Subcutaneous abdominal adipose tissue (tissue), 5 donors: Measurements from ENCODE around the gene HBA2.
"Not testable (repeated sequence)": the region's sequence is repeated elsewhere in the genome, so short reads cannot be mapped to it uniquely, and the experiment has no call there.

Experiments
- H3K27ac ChIP-seq: one replicate; pipeline ENCODE4 v1.7.0; 2013; ENCODE audit warnings: low read depth, mild to moderate bottlenecking, inconsistent platforms, low read length, moderate library complexity
- H3K27me3 ChIP-seq, 5 donors: one replicate each; pipeline ENCODE4 v1.7.0; 2013; ENCODE audit warnings: low read length in 5 of 5, inconsistent platforms in 1 of 5; ENCODE audit not compliant: control insufficient read depth in 5 of 5, insufficient read depth in 4 of 5
- H3K36me3 ChIP-seq, 5 donors: one replicate each; pipeline ENCODE4 v1.7.0; 2013; ENCODE audit warnings: low read length in 5 of 5; ENCODE audit not compliant: control insufficient read depth in 5 of 5, insufficient read depth in 5 of 5
- H3K4me1 ChIP-seq, 5 donors: one replicate each; pipeline ENCODE4 v1.7.0; 2013; ENCODE audit warnings: low read length in 5 of 5, mild to moderate bottlenecking in 3 of 5, moderate library complexity in 1 of 5; ENCODE audit not compliant: control insufficient read depth in 5 of 5, insufficient read depth in 5 of 5
- H3K4me3 ChIP-seq, 5 donors: one replicate each; pipeline ENCODE4 v1.7.0; 2013; ENCODE audit warnings: low read length in 5 of 5, low read depth in 1 of 5
- H3K9ac ChIP-seq, 5 donors: one replicate each; pipeline ENCODE4 v1.7.0; 2013; ENCODE audit warnings: low read length in 5 of 5, mild to moderate bottlenecking in 4 of 5, moderate library complexity in 3 of 5
- H3K9me3 ChIP-seq, 5 donors: one replicate each; pipeline ENCODE4 v1.7.0; 2013; ENCODE audit warnings: low read length in 5 of 5; ENCODE audit not compliant: control insufficient read depth in 5 of 5
- donor health status: healthy.
- donor health status: healthy.
- donor health status: healthy.
- donor health status: healthy.
- donor health status: healthy.

Gene HBA2

DNA sequence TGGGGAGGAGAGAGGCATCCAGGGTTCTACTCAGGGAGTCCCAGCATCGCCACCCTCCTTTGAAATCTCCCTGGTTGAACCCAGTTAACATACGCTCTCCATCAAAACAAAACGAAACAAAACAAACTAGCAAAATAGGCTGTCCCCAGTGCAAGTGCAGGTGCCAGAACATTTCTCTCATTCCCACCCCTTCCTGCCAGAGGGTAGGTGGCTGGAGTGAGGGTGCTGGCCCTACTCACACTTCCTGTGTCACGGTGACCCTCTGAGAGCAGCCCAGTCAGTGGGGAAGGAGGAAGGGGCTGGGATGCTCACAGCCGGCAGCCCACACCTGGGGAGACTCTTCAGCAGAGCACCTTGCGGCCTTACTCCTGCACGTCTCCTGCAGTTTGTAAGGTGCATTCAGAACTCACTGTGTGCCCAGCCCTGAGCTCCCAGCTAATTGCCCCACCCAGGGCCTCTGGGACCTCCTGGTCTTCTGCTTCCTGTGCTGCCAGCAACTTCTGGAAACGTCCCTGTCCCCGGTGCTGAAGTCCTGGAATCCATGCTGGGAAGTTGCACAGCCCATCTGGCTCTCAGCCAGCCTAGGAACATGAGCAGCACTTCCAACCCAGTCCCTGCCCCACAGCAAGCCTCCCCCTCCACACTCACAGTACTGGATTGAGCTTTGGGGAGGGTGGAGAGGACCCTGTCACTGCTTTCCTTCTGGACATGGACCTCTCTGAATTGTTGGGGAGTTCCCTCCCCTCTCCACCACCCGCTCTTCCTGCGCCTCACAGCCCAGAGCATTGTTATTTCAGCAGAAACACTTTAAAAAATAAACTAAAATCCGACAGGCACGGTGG lies 1.5 kb downstream of the HBA2 start:
- not testable (repeated sequence) for H3K9me3 ChIP-seq, H3K4me3 ChIP-seq, H3K27ac ChIP-seq, H3K36me3 ChIP-seq, H3K4me1 ChIP-seq, H3K9ac ChIP-seq
- H3K27me3 ChIP-seq, result peaks cover 22 to 31% (median 27%) of the 10 kb centered on the region in 5 donors

GRCh38 chr16:175011-175949 lies 2.6 kb downstream of the HBA2 start:
- Histone ChIP-seq H3K36me3 (no peaks in the 10 kb centered on the region), H3K27me3 (peaks cover 31 to 43% (median 31%) of the 10 kb centered on the region in 5 donors), H3K9ac (no peak overlapping the region), H3K4me1 (peaks cover 0 to 5% (median 0%) of the 10 kb centered on the region in 5 donors), H3K27ac (no peak overlapping the region), H3K9me3 (no peaks in the 10 kb centered on the region), H3K4me3 (no peak overlapping the region)

GRCh38 chr16:176006-176405 lies 3.3 kb downstream of the HBA2 start:
- H3K9me3 ChIP-seq, H3K9ac ChIP-seq, H3K27ac ChIP-seq, H3K36me3 ChIP-seq, H3K4me3 ChIP-seq: not testable (repeated sequence)
- H3K4me1 ChIP-seq, result peaks cover 0 to 13% (median 7%) of the 10 kb centered on the region in 5 donors
- H3K27me3 ChIP-seq, result peaks cover 29 to 45% (median 33%) of the 10 kb centered on the region in 5 donors

- H3K9me3 ChIP-seq, H3K27ac ChIP-seq, H3K9ac ChIP-seq, H3K4me3 ChIP-seq, H3K36me3 ChIP-seq: not testable (repeated sequence)
- H3K4me1 ChIP-seq, result peaks cover 0 to 20% (median 13%) of the 10 kb centered on the region in 5 donors
- H3K27me3 ChIP-seq, result peaks cover 29 to 41% (median 34%) of the 10 kb centered on the region in 5 donors
Measured at GRCh38 chr16:176477-177382, 4.1 kb downstream of the HBA2 start, which contains the start of gene HBA1. Gene HBA1 (plus strand): TSS chr16:176680. CDS start chr16:176717, 37 bp downstream.

- Histone ChIP-seq H3K9ac (no peak overlapping the region), H3K4me1 (peaks cover 0 to 21% (median 13%) of the 10 kb centered on the region in 5 donors), H3K9me3 (no peaks in the 10 kb centered on the region), H3K27ac (no peak overlapping the region), H3K27me3 (peaks cover 27 to 40% (median 34%) of the 10 kb centered on the region in 5 donors), H3K4me3 (no peak overlapping the region), H3K36me3 (no peaks in the 10 kb centered on the region)
Measured at GRCh38 chr16:177394-177822, 4.7 kb downstream of the HBA2 start.

- H3K9ac ChIP-seq, result no peak overlapping the region
- no peak overlapping the region for H3K27ac ChIP-seq
- no peak overlapping the region for H3K4me3 ChIP-seq
- peaks cover 27 to 40% (median 34%) of the 10 kb centered on the region in 5 donors for H3K27me3 ChIP-seq
- H3K4me1 ChIP-seq, result peaks cover 0 to 21% (median 13%) of the 10 kb centered on the region in 5 donors
- no peaks in the 10 kb centered on the region for H3K36me3 ChIP-seq
- no peaks in the 10 kb centered on the region for H3K9me3 ChIP-seq
Measured at GRCh38 chr16:177981-178667, 5.4 kb downstream of the HBA2 start.

GRCh38 chr16:178668-179015 lies 6.0 kb downstream of the HBA2 start:
- H3K27ac ChIP-seq, result no peak overlapping the region
- peaks cover 27 to 40% (median 34%) of the 10 kb centered on the region in 5 donors for H3K27me3 ChIP-seq
- no peaks in the 10 kb centered on the region for H3K9me3 ChIP-seq
- peaks cover 0 to 21% (median 13%) of the 10 kb centered on the region in 5 donors for H3K4me1 ChIP-seq
- H3K36me3 ChIP-seq, result no peaks in the 10 kb centered on the region
- no peak overlapping the region for H3K4me3 ChIP-seq
- H3K9ac ChIP-seq, result no peak overlapping the region

DNA sequence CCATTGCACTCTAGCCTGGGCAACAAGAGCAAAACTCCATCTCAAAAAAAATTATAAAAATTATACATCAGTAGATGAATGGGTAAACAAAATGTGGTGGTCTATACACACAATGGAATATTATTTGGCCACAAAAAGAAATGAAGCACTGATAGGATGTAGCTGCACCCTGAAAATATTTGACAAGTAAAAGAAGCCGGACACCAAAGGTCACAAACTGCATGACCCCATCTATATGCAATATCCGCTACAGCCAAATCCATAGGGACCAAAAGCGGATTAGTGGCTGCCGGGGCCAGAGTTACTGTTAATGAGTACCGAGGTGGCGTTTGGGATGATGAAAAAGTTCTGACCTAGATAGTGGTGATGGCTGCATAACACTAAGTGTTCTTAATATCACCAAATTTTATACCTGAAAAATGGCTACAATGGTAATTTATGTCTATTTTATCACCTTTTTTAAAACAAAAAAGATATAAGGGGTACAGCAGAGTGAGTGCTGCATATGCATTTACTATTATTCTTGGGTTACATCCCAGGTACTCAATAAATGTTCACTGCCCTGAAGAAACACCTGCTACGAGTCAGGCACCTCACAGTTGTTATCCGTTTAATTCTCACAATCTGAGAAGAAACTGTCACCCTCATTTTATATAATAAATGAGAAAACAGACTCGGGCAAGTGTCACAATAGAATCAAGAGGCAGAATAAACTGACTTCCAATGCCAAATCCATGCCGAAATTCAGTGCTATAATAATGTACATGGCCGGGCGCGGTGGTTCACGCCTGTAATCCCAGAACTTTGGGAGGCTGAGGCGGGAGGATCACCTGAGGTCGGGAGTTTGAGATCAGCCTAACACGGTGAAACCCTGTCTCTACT lies 6.8 kb downstream of the HBA2 start:
- Histone ChIP-seq H3K27ac (no peak overlapping the region), H3K36me3 (no peaks in the 10 kb centered on the region), H3K4me3 (no peak overlapping the region), H3K27me3 (peaks cover 25 to 40% (median 33%) of the 10 kb centered on the region in 5 donors), H3K9ac (no peak overlapping the region), H3K4me1 (peaks cover 0 to 21% (median 13%) of the 10 kb centered on the region in 5 donors), H3K9me3 (no peaks in the 10 kb centered on the region)
